Right lobe of liver (tissue), 6 donors: Measurements from ENCODE around the gene CD300LD. TPM values are rescaled to one million over a fixed set of nuclear protein-coding genes. Genes with fewer than 3 reads are reported as not detected.

Experiments
- ATAC-seq, 4 donors: fragments of 200-7000 bp; cut with Tn5 transposase; one replicate each; pipeline ENCODE4 v1.9.1; 2020; ENCODE audit warnings: mild to moderate bottlenecking in 4 of 4, moderate library complexity in 4 of 4
- DNase-seq, 3 donors: peaks; one replicate each; pipeline ENCODE4 v3.0.0-alpha.2; 2020
- H3K27ac ChIP-seq, 3 donors: fragments of 200-600 bp; one replicate each; pipeline ENCODE4 v1.8.0; 2022
- H3K27me3 ChIP-seq, 2 donors: fragments of 200-600 bp; one replicate each; pipeline ENCODE4 v1.8.0; 2022
- H3K36me3 ChIP-seq, 4 donors: fragments of 200-600 bp; sonication (generic) in 1 of 4; one replicate each; pipeline versions ENCODE4 v1.5.1 to v1.8.0; 2017 to 2022; ENCODE audit warnings: control low read depth in 1 of 4
- H3K4me1 ChIP-seq, 4 donors: fragments of 200-600 bp; sonication (generic) in 1 of 4; one replicate each; pipeline versions ENCODE4 v1.5.1 to v1.8.0; 2017 to 2022; ENCODE audit warnings: control low read depth in 1 of 4
- H3K4me3 ChIP-seq, 3 donors: fragments of 200-600 bp; one replicate each; pipeline ENCODE4 v1.8.0; 2022
- H3K9me3 ChIP-seq, 4 donors: fragments of 200-600 bp; sonication (generic) in 1 of 4; one replicate each; pipeline versions ENCODE4 v1.5.1 to v1.8.0; 2017 to 2022; ENCODE audit warnings: control low read depth in 1 of 4
- CTCF ChIP-seq, 4 donors: fragments of 200-600 bp in 3 of 4; fragments of 450-650 bp in 1 of 4; IDR thresholded peaks; one replicate each; pipeline versions ENCODE4 v1.5.1 to v1.8.0; 2016 to 2022; ENCODE audit warnings: antibody characterized with exemption in 4 of 4, mild to moderate bottlenecking in 2 of 4
- POLR2A ChIP-seq: fragments of 450-650 bp; IDR thresholded peaks from one replicate; pipeline ENCODE4 v1.6.1; 2017; ENCODE audit warnings: antibody characterized with exemption, mild to moderate bottlenecking
- WGBS: methylation state at CpG from one replicate; pipeline ENCODE4 v1.1.6; 2018; ENCODE audit warnings: low coverage, low lambda C conversion rate; ENCODE audit not compliant: insufficient coverage; ENCODE audit errors: missing lambda C conversion rate; 5-methylcytosine and 5-hydroxymethylcytosine counted together
- intact Hi-C, 2 donors: fragments of 100-400 bp; cut with DNase I; formaldehyde crosslinking; loops; one replicate each; pipeline versions ENCODE4 v1.11.2 to v1.14.1; 2022
- total RNA-seq, 6 experiments: library from RNA; depleted of rRNA in 2 of 6; stranded (reverse); fragments of >200 nt in 2 of 6; fragmentation: NEBNext Ultra II Directional in 3 of 6; extraction: Animal tissue kit (Norgen Biotek cat#: 25700) in 3 of 6; gene quantifications; one replicate each; pipeline versions ENCODE4 v1.1.0 to v1.2.4, GENCODE V29; 2016 to 2023
- donor health status: DM: no; HTN: yes; CAD: no.
- donor health status: DM: no; HTN: no; CAD: no.
- donor health status: DM: no; HTN: no; CAD: no.
- donor health status: DM: no; HTN: yes; CAD: no.
- donor health status: DM: no; HTN: yes; CAD: no.

CD300LD gene
- total RNA-seq, 6 experiments from 2014 or later = not detected

- H3K36me3 ChIP-seq = no peaks in the 10 kb centered on the region
- no peaks in the 10 kb centered on the region for H3K9me3 ChIP-seq
- intact Hi-C loops = no loop called here
- no peak for DNase-seq
- no peak overlapping the region for H3K4me3 ChIP-seq
- no peak for TF ChIP-seq CTCF (IDR thresholded peaks at IDR 0.05)
- TF ChIP-seq POLR2A = no peak
- ATAC-seq = no peak
- WGBS = no CpG with 5 or more reads among the region's 2 CpGs
- no peak overlapping the region for H3K27ac ChIP-seq
- H3K4me1 ChIP-seq = no peaks in the 10 kb centered on the region
- no peaks in the 10 kb centered on the region for H3K27me3 ChIP-seq
Observed at GRCh38 chr17:74619077-74619673, 27.1 kb upstream of the CD300LD start.

GRCh38 chr17:74618451-74618850 is 26.4 kb upstream of the CD300LD start:
- H3K36me3 ChIP-seq = no peaks in the 10 kb centered on the region
- 24% methylated on average over 2 of the region's 3 CpGs for WGBS
- ATAC-seq (no peak), DNase-seq (no peak)
- H3K27ac ChIP-seq = no peak overlapping the region
- TF ChIP-seq CTCF (IDR thresholded peaks at IDR 0.05) (no peak), POLR2A (no peak)
- no peak overlapping the region for H3K4me3 ChIP-seq
- intact Hi-C loops = no loop called here
- H3K4me1 ChIP-seq = no peaks in the 10 kb centered on the region
- no peaks in the 10 kb centered on the region for H3K27me3 ChIP-seq
- H3K9me3 ChIP-seq = no peaks in the 10 kb centered on the region

DNA sequence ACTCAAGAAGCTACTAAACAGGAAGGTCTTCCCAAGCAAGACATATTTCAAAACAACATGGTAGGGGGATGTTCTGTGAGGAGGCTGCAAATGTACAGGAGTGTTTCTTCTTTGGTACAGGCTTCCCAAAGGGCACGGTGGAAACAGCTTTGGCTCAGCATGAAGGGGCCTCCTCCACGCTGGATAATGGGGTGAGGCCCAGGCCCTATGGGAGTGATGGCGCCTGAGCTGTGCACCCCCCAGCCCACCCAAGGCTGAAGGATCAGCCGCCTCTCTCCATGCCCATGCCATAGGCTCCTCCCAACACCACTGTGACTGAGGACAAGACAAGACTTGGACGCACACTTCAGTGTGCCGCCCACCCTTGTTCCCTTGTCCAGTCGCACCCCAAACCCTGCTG is 24.6 kb upstream of the CD300LD start:
- no peaks in the 10 kb centered on the region for H3K9me3 ChIP-seq
- TF ChIP-seq CTCF (IDR thresholded peaks at IDR 0.05) (no peak), POLR2A (no peak)
- H3K27ac ChIP-seq = no peak overlapping the region
- ATAC-seq = no peak
- no peak for DNase-seq
- H3K27me3 ChIP-seq = no peaks in the 10 kb centered on the region
- intact Hi-C loops = no loop called here
- H3K4me1 ChIP-seq = no peaks in the 10 kb centered on the region
- 82% methylated on average over 4 of the region's 7 CpGs for WGBS
- no peaks in the 10 kb centered on the region for H3K36me3 ChIP-seq
- H3K4me3 ChIP-seq = no peak overlapping the region

DNA sequence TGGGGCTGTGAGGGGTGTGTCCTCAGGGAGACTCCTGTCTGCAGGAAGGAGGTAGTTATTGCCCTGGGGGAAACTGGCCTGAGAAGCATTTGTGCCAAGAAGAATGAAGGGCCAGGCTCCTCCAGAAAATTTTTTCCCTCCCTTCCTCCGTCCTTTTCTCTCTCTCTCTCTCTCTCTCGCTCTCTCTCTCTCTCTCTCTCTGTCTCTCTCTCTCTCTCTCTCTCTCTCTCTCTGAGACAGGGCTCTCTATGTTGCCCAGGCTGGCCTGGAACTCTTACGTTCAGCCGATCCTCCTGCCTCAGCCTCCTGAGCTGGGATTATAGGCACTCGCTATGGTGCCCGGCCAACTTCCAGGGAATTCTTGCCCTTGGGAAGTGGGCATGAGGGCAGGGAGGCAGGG is 20.0 kb upstream of the CD300LD start:
- Histone ChIP-seq H3K27me3 (no peaks in the 10 kb centered on the region), H3K4me3 (no peak overlapping the region), H3K36me3 (no peaks in the 10 kb centered on the region), H3K27ac (no peak overlapping the region), H3K4me1 (no peaks in the 10 kb centered on the region), H3K9me3 (no peaks in the 10 kb centered on the region)
- DNase-seq (no peak), ATAC-seq (no peak)
- whole genome bisulfite sequencing = 80% methylated on average over 4 of the region's 6 CpGs
- intact Hi-C loops = no loop called here
- TF ChIP-seq POLR2A = no peak
- no peak for TF ChIP-seq CTCF (IDR thresholded peaks at IDR 0.05)

DNA sequence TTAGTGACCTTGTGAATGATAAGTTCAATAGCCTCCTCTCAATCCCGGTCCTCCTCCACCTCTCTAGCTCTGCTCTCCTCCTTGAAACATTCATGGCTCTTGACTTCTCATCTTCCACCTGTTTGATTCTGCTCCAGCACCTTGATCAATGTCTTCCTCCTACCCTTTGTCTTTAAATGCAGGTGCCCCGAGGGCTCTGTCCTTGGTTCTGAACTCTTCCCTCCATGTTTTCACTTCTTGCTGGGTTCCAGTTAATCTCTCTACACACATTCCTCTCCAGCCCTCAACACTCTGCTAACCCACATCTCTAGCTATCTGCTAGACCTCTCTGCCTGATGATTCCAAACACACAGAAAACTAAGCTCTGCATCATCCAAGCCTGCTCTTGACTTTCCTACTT is 18.0 kb upstream of the CD300LD start:
- ATAC-seq (no peak), DNase-seq (no peak)
- H3K4me1 ChIP-seq = no peaks in the 10 kb centered on the region
- H3K27me3 ChIP-seq = no peaks in the 10 kb centered on the region
- no peak overlapping the region for H3K4me3 ChIP-seq
- WGBS = 30% methylated on average over 2 of the region's 2 CpGs
- H3K36me3 ChIP-seq = no peaks in the 10 kb centered on the region
- intact Hi-C loops = no loop called here
- TF ChIP-seq POLR2A (no peak), CTCF (IDR thresholded peaks at IDR 0.05) (no peak)
- no peaks in the 10 kb centered on the region for H3K9me3 ChIP-seq
- H3K27ac ChIP-seq = no peak overlapping the region
